ENCODE measurements around the gene ACTR3C.
"Not testable (repeated sequence)": the region's sequence is repeated elsewhere in the genome, so short reads cannot be mapped to it uniquely, and the experiment has no call there.

DNA sequence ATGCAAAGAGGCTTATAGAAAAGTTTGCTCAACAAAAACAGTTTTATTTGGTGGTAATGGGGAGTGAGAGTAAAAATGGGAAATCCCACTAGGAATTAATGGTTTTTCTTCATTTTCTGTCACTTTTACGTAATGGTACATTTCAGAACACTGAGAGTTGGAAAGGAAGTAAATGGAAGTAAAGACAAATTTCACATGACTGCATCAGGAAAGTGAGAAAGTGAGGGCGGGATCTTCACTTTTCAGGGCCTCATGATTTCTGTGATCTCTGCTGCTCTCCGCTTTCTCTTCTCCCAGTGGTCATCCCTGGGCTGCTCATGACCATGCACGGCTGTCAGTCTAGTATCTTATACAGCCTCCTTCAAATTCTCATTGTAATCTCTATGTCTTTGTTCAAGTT is 117.5 kb downstream of the ACTR3C start:
- TF ChIP-seq, protein P1, sequence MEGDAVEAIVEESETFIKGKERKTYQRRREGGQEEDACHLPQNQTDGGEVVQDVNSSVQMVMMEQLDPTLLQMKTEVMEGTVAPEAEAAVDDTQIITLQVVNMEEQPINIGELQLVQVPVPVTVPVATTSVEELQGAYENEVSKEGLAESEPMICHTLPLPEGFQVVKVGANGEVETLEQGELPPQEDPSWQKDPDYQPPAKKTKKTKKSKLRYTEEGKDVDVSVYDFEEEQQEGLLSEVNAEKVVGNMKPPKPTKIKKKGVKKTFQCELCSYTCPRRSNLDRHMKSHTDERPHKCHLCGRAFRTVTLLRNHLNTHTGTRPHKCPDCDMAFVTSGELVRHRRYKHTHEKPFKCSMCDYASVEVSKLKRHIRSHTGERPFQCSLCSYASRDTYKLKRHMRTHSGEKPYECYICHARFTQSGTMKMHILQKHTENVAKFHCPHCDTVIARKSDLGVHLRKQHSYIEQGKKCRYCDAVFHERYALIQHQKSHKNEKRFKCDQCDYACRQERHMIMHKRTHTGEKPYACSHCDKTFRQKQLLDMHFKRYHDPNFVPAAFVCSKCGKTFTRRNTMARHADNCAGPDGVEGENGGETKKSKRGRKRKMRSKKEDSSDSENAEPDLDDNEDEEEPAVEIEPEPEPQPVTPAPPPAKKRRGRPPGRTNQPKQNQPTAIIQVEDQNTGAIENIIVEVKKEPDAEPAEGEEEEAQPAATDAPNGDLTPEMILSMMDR (IDR thresholded peaks at IDR 0.05) = not testable (repeated sequence)
- not testable (repeated sequence) for TF ChIP-seq POLR2A, POLR2AphosphoS5 (IDR thresholded peaks at IDR 0.05)

Measured in prostate gland (tissue), 2 donors.